ENCODE results near the gene SLC45A2.
"Not testable (repeated sequence)": the region's sequence is repeated elsewhere in the genome, so short reads cannot be mapped to it uniquely, and the experiment has no call there.

SLC45A2 gene, protein sequence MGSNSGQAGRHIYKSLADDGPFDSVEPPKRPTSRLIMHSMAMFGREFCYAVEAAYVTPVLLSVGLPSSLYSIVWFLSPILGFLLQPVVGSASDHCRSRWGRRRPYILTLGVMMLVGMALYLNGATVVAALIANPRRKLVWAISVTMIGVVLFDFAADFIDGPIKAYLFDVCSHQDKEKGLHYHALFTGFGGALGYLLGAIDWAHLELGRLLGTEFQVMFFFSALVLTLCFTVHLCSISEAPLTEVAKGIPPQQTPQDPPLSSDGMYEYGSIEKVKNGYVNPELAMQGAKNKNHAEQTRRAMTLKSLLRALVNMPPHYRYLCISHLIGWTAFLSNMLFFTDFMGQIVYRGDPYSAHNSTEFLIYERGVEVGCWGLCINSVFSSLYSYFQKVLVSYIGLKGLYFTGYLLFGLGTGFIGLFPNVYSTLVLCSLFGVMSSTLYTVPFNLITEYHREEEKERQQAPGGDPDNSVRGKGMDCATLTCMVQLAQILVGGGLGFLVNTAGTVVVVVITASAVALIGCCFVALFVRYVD

DNA sequence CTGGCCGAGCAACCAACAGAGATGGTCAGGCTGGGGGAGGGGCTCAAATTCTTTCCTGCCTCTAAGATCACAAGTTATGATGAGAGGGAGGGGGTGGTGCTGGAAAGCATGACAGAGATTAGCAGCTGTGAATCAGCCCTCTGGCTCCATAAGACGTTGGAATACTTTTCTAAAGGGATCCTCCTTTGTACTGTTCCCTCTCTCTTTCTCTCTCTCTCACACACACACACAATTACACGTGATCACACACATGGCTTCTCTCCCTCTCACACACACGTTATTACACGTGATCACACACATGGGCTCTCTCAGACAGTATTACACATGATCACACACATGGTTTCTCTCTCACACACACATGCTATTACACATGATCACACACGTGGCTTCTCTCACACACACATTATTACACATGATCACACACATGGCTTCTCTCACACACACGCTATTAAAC is at the start of gene SLC45A2:
SLC45A2 (minus strand) TSS at position 23 of the 454 bp plus-strand sequence. CDS start 110 bp downstream, outside the sequence.
- DNase-seq (ENCODE audit: low read depth in 3 of 3), result no peak

DNA sequence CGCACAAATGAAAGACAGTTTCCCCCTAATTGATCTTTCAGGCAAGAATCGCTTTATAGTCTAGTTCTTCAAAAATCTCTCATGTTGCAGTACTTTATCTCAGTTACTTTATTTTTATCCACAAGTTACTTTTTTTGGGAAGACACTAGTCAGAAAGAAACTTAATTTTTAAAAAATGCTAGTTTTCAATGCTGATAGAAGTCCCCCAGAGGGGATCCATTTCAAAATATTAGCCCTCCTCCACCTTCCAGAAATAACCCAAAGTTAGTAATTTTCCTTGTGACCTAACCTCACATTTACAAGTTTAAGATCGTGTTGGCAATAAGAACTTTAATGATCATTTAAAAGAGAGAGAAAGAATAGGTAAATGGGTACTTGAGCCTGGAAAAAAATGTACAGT is 47.5 kb upstream of the SLC45A2 start:
- no peak for DNase-seq (ENCODE audit: low read depth in 3 of 3)

DNA sequence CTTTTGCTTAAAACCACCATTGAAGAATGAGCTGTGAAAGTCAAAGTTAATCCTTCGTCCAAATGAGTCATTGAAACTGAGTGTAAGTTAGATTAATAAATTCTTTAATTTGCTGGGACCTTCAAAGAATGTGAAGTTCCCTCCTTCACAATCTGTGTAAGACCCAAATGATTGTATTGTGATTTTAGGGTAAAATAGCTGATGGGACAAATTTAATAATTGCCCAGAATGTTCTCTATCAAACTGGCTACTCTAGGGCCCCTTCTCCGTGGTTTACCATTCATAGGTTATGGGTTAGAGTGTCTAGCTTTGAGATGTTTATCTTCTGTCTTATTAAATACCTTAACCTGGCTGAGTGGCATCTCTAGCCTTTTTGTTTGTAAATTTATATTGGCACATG is 46.6 kb upstream of the SLC45A2 start:
- no peak for DNase-seq (ENCODE audit: low read depth in 3 of 3)

DNA sequence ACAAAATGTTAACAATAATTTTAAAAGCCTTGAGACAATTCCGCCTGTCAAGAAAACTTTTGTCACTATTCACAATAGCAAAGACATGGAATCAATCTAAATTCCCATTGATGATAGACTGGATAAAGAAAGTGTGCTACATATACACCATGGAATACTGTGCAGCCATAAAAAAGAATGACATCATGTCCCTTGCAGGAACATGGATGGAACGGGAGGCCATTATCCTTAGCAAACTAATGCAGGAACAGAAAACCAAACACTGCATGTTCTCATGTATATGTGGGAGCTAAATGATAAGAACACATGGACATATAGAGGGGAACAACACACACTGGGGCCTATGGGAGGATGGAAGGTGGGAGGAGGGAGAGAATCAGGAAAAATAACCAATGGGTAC is 46.1 kb upstream of the SLC45A2 start:
- DNase-seq (ENCODE audit: low read depth in 3 of 3), result not testable (repeated sequence)

DNA sequence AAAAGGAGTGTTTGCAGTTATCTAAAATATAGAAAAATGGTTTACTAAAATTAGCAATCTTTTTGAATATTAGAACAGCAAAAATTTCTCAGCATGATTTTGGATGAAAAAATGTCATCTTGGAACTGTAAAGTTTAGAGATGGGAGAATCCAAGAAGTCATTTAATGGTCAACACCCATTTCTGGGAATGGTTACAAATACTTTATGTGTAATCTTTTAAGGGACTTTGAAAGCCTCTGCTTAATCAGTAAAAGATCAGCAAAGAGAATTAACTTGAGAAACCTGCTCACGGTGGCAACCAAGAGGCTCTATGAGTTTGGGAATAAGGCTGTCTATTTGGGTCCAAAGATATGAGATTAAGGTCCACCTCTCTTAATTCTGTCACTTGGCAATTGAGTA is 45.6 kb upstream of the SLC45A2 start:
- no peak for DNase-seq (ENCODE audit: low read depth in 3 of 3)

DNA sequence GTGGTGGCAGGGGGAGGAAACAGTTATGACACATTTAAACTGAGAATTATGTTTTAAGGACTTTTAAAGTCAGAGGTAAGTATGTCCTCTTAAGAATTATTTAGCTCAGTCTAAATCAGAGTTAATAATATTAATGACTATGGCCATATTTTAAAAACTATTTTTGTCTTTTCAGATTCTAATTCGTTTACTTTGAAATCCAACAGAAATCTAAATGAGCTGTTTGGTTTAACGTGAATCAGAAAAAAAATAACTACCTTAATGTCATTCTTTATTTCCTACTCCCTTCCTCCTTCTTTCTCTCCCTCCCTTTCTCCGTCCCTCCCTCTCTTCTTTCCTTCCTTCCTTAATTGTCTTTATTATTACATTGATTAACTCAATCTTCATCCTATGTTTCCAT is 43.9 kb upstream of the SLC45A2 start:
- no peak for DNase-seq (ENCODE audit: low read depth in 3 of 3)

DNA sequence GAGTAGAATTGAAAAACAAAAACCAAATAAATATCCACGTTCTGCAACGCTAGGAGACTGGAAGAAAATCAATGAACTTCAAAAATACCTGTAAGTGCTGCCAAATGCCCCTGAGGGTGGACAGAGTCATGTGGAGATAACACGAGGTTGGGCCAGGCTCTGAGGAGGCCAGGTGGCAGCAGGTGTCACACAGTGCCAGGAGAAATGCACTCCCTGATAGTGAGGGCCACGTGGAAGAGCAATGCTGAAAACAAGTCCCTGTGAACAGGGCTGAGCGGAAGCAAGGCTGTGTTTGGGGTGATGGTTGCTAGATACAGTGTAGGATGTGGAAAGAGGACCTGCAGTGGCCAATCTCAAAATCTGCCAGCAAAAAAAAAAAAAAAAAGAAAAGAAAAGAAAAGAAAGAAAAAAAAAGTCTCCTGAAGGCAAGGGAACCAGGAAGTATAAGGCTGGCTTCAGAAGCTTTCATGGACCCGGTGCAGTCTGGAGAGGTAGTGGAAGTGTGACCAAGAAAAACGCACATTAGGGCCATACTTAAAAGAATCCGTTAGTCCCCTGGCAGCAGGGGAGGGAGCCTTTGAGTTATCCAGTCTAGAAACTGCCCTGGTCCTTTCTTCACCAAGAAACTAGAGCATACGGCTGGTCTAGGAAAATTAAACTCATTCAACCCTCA is 41.7 kb upstream of the SLC45A2 start:
- no peak for DNase-seq (ENCODE audit: low read depth in 3 of 3)

DNA sequence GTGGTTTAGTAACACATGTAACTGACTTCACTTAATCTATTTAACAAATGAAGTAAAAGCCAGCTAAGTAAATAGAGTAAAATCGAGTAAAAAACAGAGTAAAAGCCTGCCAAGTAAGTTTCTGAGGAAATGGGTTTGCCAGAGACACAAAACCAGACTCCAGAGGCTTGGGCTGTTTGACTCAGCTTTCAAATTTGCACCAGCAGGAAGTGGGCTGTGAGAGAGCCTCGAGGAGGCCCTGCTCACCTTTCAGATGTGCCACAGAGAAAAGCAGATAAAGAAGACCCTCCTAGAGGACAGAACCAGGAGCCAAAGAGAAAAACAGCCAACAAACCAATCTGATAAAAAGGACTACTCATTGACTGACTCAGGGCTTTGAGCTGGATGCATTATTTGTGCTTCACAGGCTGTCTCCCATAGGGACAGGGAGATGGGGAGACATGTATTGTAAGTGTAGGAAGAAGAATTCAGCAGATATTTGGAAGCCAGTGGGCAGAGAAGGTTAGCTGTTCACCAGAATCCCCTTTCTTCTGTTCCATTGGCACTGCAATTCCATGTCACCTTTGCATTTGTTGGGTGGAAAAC is 37.7 kb upstream of the SLC45A2 start:
- DNase-seq (ENCODE audit: low read depth in 3 of 3), result no peak

DNA sequence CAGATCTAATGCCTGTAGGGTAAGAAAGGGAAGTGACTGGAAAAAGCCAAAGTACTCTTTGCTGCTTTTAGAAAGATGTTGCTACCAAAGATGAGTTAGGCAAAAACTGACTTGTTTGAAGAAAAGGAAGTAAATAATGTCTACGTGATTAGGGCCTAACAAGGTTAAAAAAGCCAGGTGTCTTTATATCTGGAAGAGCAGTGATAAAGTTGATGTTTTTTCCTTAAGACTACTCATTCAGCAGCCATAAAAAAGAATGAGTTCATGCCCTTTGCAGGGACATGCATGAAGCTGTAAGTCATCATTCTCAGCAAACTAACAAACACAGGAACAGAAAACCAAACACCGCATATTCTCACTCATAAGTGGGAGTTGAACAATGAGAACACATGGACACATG is 36.8 kb upstream of the SLC45A2 start:
- no peak for DNase-seq (ENCODE audit: low read depth in 3 of 3)

DNA sequence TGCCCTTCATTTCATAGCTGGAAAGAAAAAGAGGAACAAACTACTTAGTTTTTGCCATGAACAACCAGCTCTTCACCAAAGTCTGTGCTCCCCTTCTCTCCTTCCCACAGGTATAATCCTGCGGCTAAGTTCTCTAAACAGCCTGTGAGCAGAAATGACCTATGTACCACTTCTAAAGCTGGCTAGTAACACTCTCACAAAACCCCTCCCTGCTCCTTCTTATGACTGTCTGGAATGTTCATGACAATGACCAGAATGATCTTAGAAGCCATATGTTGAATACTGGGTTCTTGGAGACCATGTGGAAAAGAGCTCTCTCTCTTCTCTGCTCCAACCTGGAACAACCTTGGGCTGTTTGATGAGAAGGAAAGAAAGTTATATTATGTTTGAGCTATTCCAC is 36.2 kb upstream of the SLC45A2 start:
- no peak for DNase-seq (ENCODE audit: low read depth in 3 of 3)

DNA sequence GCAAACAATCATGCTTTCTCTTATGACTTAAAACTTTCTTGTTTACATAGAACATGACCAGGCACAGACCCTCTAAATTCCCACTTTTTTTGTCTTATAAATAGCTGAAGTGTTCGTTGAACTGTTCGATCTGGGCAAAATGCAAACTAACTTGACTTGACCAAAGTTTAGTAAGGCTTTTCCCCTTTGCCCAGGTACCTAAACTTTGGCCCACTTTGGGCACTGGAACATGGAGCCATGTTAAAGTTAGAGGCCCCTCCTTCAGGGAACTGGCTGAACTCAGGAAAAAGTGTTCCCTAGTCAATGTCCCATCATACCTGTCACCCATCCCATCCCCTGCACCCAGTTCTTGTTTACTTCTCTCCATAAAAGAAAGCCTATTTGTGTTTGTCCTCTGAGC is 32.8 kb upstream of the SLC45A2 start:
- no peak for DNase-seq (ENCODE audit: low read depth in 3 of 3)

DNA sequence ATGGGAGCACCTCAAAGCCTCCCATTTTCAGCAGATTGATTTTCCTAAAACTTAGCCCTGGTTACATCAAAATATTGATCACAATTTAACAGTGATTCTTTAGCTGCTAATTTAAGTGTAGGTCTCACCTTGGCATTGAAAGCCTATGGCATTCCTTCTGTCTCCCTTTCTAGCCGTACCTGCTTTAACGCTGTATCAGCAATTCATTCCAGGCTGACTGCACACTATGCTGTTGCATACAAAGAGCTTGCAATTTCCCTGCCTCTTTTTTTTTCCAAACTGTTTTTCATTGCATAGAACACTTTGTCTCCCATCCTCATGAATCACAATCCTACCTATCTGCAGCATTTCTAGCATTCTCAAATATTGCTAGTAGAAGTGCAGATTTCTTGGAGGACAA is 32.3 kb upstream of the SLC45A2 start:
- DNase-seq (ENCODE audit: low read depth in 3 of 3), result no peak

DNA sequence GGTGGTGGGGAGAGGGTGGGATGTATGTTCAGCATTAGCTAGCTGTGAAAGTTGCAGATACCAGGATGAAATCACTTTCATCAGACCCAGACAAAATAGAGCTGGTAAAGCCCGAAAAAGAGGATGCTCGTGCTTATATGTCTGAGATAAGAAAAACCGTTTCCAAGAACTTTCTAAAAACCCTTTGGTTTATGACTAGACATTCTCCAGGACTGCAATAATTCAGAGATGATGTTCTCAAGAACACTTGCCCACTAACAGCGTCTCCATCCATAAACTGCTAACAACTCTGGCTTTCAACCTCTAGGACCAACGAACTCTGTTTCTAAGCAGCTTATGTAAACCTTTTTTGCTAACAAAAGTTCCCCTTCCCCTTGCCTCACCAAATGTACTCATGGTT is 31.7 kb upstream of the SLC45A2 start:
- no peak for DNase-seq (ENCODE audit: low read depth in 3 of 3)

DNA sequence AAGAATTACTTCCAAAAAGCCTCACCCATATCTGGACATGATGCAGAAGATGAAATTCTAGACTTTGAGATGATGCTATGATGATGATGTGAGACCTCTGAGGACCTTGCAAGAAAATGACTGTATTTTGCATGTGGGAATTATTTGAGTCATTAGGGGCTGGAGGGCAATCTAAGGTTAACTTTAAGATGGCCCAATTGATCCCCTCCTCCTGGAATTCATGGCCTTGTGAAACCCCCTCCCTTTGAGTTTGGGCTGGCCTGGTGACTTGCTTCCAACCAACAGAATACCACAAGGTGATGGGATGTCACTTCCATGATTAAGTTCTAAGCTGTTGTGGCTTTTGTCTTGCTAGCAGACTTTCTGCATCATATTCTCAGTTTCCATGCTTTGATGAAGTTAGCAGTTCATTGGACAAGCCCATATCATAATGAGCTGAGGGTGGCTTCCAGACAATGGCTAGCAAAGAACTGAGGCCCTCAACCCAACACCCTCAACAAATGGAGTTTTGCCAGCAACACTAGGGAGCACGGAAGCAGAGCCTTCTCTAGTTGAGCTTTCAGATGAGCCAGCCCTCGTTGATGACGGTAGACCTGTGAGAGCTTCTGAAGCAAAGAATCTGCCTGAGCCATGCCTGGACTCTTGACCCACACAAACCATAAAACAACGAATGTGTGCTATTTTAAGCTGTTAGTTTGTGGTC is 30.8 kb upstream of the SLC45A2 start:
- DNase-seq (ENCODE audit: low read depth in 3 of 3), result no peak

DNA sequence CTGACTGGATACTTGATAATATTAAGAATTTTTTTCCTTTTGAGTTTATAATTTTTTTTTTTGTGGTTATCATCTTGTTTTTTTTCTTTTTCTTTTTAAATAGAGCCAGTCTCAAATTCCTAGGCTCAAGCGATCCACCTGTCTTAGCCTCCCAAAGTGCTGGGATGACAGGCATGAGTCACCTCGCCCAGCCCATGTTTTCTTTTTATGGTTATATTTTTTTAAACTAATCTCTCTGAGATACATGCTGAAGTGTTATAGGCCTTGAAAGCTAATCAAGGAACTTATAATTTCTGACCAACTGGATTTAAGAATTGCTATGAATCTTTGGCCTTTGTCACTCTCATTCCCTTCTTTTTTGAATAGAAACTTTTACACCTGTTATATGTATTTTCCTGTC is 30.1 kb upstream of the SLC45A2 start:
- no peak for DNase-seq (ENCODE audit: low read depth in 3 of 3)

DNA sequence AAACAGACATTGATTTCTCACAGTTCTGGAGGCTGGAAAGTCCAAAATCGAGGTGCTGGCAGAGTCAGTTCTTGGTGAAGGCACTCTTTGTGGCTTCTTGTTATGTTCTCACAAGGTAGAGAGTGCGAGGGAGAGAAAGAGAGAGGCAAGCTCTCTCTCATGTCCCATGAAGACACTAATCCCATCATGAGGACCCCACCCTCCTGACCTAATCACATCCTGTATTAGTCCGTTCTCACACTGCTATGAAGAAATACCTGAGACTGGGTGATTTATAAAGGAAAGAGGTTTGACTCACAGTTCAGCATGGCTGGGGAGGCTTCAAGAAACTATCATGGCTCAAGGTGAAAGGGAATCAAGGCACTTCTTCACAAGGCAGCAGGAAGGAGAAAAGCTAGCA is 29.1 kb upstream of the SLC45A2 start:
- no peak for DNase-seq (ENCODE audit: low read depth in 3 of 3)

DNA sequence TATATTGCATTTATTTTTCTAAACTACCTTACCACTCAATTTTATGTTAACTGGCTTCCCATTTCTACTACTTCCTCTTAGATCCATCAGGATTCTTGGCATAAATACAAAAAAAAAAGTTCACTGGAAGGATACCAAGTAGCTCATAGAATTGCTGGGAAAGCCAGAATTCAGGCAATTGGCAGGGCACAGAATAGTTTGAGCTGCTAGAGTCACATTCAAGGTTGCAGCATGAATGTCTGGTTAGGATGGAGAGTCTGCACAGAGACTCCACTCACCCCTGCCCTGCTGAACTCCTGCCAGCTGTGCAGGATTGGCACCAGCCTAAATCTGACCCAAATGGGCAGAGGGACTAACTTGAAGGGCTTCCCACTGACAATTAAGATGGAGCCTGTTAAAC is 28.3 kb upstream of the SLC45A2 start:
- no peak for DNase-seq (ENCODE audit: low read depth in 3 of 3)

DNA sequence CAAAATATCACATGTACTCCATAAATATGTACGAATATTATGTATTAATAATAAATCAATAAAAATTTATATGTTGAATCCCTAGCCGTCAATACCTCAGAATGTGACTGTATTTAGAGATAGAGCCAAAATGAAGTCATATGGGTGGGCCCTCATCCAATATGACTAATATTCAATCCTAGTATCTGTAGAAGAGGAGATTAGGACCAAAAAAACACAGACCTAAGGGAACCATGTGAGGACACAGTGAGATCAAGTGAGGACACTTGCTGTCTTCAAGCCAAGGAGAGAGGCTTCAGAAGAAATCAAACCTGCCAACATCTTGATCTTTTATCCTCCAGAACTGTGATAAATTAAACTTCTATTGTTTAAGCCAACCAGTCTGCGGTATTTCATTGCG is 27.0 kb upstream of the SLC45A2 start:
- no peak for DNase-seq (ENCODE audit: low read depth in 3 of 3)

DNA sequence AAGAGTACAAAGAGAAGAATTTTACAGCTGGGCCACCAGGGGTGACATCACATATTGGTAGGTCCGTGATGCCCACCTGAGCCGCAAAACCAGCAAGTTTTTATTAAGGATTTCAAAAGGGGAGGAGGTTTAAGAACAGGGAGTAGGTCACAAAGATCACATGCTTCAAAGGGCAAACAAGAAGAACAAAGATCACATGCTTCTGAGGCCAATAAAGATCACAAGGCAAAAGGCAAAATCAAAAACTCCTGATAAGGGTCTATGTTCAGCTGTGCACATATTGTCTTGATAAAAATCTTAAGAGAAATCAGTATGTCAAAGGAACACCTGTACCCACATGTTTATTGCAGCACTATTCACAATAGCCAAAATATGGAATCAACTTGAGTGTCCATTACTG is 25.7 kb upstream of the SLC45A2 start:
- DNase-seq (ENCODE audit: low read depth in 3 of 3), result not testable (repeated sequence)

DNA sequence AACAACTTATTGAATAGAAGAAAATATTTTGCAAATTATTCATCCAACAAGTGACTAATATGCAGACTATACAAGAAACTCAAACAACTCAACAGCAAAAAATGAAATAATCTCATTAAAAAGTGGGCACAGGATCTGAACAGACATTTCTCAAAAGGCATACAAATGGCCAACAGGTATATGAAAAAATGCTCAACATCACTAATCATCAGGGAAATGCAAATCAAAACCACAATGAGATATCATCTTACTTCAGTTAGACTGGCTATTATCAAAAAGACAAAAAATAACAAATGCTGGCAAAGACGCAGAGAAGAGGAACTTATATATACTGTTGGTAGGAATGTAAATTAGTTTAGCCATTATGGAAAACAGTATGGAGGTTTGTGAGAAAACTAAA is 25.1 kb upstream of the SLC45A2 start:
- no peak for DNase-seq (ENCODE audit: low read depth in 3 of 3)

DNA sequence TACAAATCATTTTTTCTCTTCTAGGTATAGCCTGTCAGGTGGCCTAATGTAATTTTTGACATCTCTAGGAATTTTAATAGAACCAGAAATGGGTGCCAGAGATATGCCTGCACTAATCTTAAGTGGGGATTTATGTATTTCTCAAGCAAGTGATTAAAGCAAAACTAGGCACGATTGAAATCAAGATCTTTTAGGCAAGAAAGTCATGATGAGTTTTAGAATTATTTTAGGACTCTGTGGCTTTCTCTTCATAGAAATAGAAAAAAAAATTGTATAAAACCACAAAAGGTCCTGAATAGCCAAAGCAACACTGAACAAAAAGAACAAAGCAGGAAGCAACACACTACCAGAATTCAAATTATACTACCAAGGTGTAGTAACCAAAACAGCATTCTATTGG is 24.3 kb upstream of the SLC45A2 start:
- no peak for DNase-seq (ENCODE audit: low read depth in 3 of 3)
